HCT116 (cell line): ENCODE data around the gene FHOD3. TPM values are rescaled to one million over a fixed set of nuclear protein-coding genes. Genes with fewer than 3 reads are reported as not detected.

Experiments
- ATAC-seq: fragments of 200-7000 bp; cut with Tn5 transposase; 2 replicates; pipeline ENCODE4 v1.9.1; 2020; ENCODE audit warnings: mild to moderate bottlenecking, moderate library complexity
- BruUV-seq: library from RNA; stranded (reverse); fragments of 400-500 nt; replicated peaks from 2 replicates; lab custom pipeline; 2021; lab: Mats Ljungman, UMichigan
- CTCF ChIA-PET: fragments of 300-600 bp; sonication (Branson Sonifier 250); formaldehyde crosslinking; loops from one replicate; lab custom pipeline; 2021; ENCODE audit warnings: antibody characterized with exemption; lab: Charles Lee
- POLR2A ChIA-PET: fragments of 300-600, 350-600 bp; sonication (Branson Sonifier 250); formaldehyde crosslinking; loops from one replicate; lab custom pipeline; 2021; ENCODE audit warnings: antibody characterized with exemption; lab: Charles Lee
- RAD21 ChIA-PET, 2 experiments: fragments of 300-600 bp; sonication (Branson Sonifier 250); formaldehyde crosslinking; loops; one replicate each; lab custom pipeline; 2023; ENCODE audit warnings: low total read pairs in 2 of 2; ENCODE audit not compliant: uncharacterized antibody in 2 of 2, unreplicated experiment in 2 of 2, low non-redundant PET in 1 of 2; lab: Charles Lee
- DNase-seq: peaks from one replicate; pipeline ENCODE4 v3.0.0-alpha.2; 2010; ENCODE audit warnings: low read depth, low spot score
- H2AFZ ChIP-seq: fragments of 200-600 bp; shearing (Covaris generic), sonication (generic); 2 replicates; pipeline ENCODE4 v1.6.1; 2017; ENCODE audit warnings: low read depth, mixed run types, mixed read lengths, antibody characterized with exemption, low read length; ENCODE audit not compliant: poor library complexity, severe bottlenecking
- H3K27ac ChIP-seq: 2 replicates; pipeline ENCODE4 v1.5.1; 2012; ENCODE audit warnings: low read depth, low read length
- H3K27me3 ChIP-seq: fragments of 200-600 bp; sonication (generic); 2 replicates; pipeline ENCODE4 v1.6.1; 2016; ENCODE audit warnings: mixed run types, low read length, mixed read lengths; ENCODE audit not compliant: insufficient read depth
- H3K36me3 ChIP-seq, 2 experiments: fragments of 200-500 bp in 1 of 2; fragments of 200-600 bp in 1 of 2; sonication (Bioruptor generic) in 1 of 2; sonication (generic) in 1 of 2; 2 replicates each; pipeline versions ENCODE4 v1.5.1 to v1.6.1; 2014 to 2016; ENCODE audit warnings: low read length in 2 of 2, inconsistent platforms in 1 of 2, mixed read lengths in 1 of 2, mixed run types in 1 of 2; ENCODE audit not compliant: insufficient read depth in 2 of 2, control insufficient read depth in 1 of 2
- H3K4me1 ChIP-seq, 2 experiments: fragments of 200-600 bp in 1 of 2; sonication (generic) in 1 of 2; 2 replicates each; pipeline versions ENCODE4 v1.5.1 to v1.6.1; 2012 to 2017; ENCODE audit warnings: low read length in 2 of 2, inconsistent platforms in 1 of 2, mild to moderate bottlenecking in 1 of 2, mixed read lengths in 1 of 2, mixed run types in 1 of 2, moderate library complexity in 1 of 2; ENCODE audit not compliant: insufficient read depth in 2 of 2, control insufficient read depth in 1 of 2
- H3K4me2 ChIP-seq: fragments of 200-600 bp; sonication (generic); 2 replicates; pipeline ENCODE4 v1.6.1; 2017; ENCODE audit warnings: mixed run types, low read length, mixed read lengths
- H3K4me3 ChIP-seq, 2 experiments: fragments of 200-600 bp in 1 of 2; sonication (generic) in 1 of 2; replicated peaks in 1 of 2; 2 replicates each; pipeline ENCODE4 v1.5.1; 2011 to 2016; ENCODE audit warnings: low read length in 2 of 2, control low read depth in 1 of 2, low read depth in 1 of 2, mild to moderate bottlenecking in 1 of 2, mixed read lengths in 1 of 2, mixed run types in 1 of 2
- H3K79me2 ChIP-seq: fragments of 200-600 bp; sonication (generic); 2 replicates; pipeline ENCODE4 v1.6.1; 2017; ENCODE audit warnings: mild to moderate bottlenecking, mixed run types, low read length, moderate library complexity, mixed read lengths; ENCODE audit not compliant: insufficient read depth
- H3K9ac ChIP-seq: fragments of 200-600 bp; sonication (generic); 2 replicates; pipeline ENCODE4 v1.6.1; 2016; ENCODE audit warnings: low read length, mixed read lengths
- H3K9me2 ChIP-seq: fragments of 200-600 bp; sonication (generic), shearing (Covaris generic); 2 replicates; pipeline ENCODE4 v1.6.1; 2017; ENCODE audit warnings: mixed run types, mild to moderate bottlenecking, moderate library complexity; ENCODE audit not compliant: insufficient read depth
- H3K9me3 ChIP-seq, 2 experiments: fragments of 200-500 bp in 1 of 2; fragments of 200-600 bp in 1 of 2; sonication (Bioruptor generic) in 1 of 2; sonication (generic) in 1 of 2; 2 replicates each; pipeline ENCODE4 v1.6.1; 2014 to 2017; ENCODE audit warnings: low read length in 2 of 2, mixed read lengths in 2 of 2, inconsistent platforms in 1 of 2, low read depth in 1 of 2, mild to moderate bottlenecking in 1 of 2, mixed run types in 1 of 2, moderate library complexity in 1 of 2; ENCODE audit not compliant: control insufficient read depth in 1 of 2, insufficient read depth in 1 of 2
- H4K20me1 ChIP-seq: fragments of 200-600 bp; sonication (generic), shearing (Covaris generic); 2 replicates; pipeline ENCODE4 v1.6.1; 2017; ENCODE audit warnings: mixed run types, mild to moderate bottlenecking, moderate library complexity; ENCODE audit not compliant: insufficient read depth
- ATF3 ChIP-seq: IDR thresholded peaks from 2 replicates; pipeline ENCODE4 v1.6.1; 2012
- CBX3 ChIP-seq: IDR thresholded peaks from 2 replicates; pipeline ENCODE4 v1.6.1; 2012; ENCODE audit warnings: low read depth
- CTCF ChIP-seq, 3 experiments: fragments of 200-600 bp in 1 of 3; sonication (generic) in 1 of 3; IDR thresholded peaks in 2 of 3; conservative IDR thresholded peaks in 1 of 3; 2 replicates each; pipeline ENCODE4 v1.5.1; 2012 to 2017; ENCODE audit warnings: low read depth in 2 of 3, low read length in 2 of 3, antibody characterized with exemption in 1 of 3, borderline replicate concordance in 1 of 3, control low read depth in 1 of 3, mild to moderate bottlenecking in 1 of 3, mixed read lengths in 1 of 3, mixed run types in 1 of 3, moderate library complexity in 1 of 3; ENCODE audit not compliant: insufficient read depth in 1 of 3
- EGR1 ChIP-seq: IDR thresholded peaks from 2 replicates; pipeline ENCODE4 v1.6.1; 2012; ENCODE audit warnings: low read depth
- EZH2phosphoT487 ChIP-seq: fragments of 200-600 bp; IDR thresholded peaks from 2 replicates; pipeline ENCODE4 v1.6.1; 2018; ENCODE audit warnings: antibody characterized with exemption, borderline replicate concordance
- FOSL1 ChIP-seq: IDR thresholded peaks from 2 replicates; pipeline ENCODE4 v1.6.1; 2012; ENCODE audit warnings: low read depth
- JUND ChIP-seq: IDR thresholded peaks from 2 replicates; pipeline ENCODE4 v1.6.1; 2012
- MAX ChIP-seq: IDR thresholded peaks from 2 replicates; pipeline ENCODE4 v1.6.1; 2012
- POLR2A ChIP-seq: IDR thresholded peaks from 2 replicates; pipeline ENCODE4 v1.7.0; 2011; ENCODE audit warnings: borderline replicate concordance; ENCODE audit not compliant: insufficient read depth, insufficient read length; ENCODE audit errors: extremely low read depth
- POLR2AphosphoS5 ChIP-seq: IDR thresholded peaks from 2 replicates; pipeline ENCODE4 v1.6.1; 2011; ENCODE audit warnings: mild to moderate bottlenecking, low read depth, low read length, moderate library complexity
- SIN3A ChIP-seq: IDR thresholded peaks from 2 replicates; pipeline ENCODE4 v1.6.1; 2012; ENCODE audit warnings: low read depth
- SP1 ChIP-seq: IDR thresholded peaks from 2 replicates; pipeline ENCODE4 v1.6.1; 2012; ENCODE audit warnings: low read depth
- SRF ChIP-seq: IDR thresholded peaks from 2 replicates; pipeline ENCODE4 v1.6.1; 2012; ENCODE audit warnings: low read depth
- TCF7L2 ChIP-seq: IDR thresholded peaks from 2 replicates; pipeline ENCODE4 v1.7.0; 2011; ENCODE audit warnings: borderline replicate concordance, inconsistent platforms; ENCODE audit not compliant: insufficient read depth, insufficient read length; ENCODE audit errors: extremely low read depth
- YY1 ChIP-seq: IDR thresholded peaks from 2 replicates; pipeline ENCODE4 v1.6.1; 2011; ENCODE audit warnings: low read length, low read depth, moderate library complexity, mild to moderate bottlenecking; ENCODE audit not compliant: insufficient replicate concordance; ENCODE audit errors: extremely low read depth
- ZBTB33 ChIP-seq: IDR thresholded peaks from 2 replicates; pipeline ENCODE4 v1.6.1; 2011; ENCODE audit warnings: mild to moderate bottlenecking, low read length, moderate library complexity; ENCODE audit not compliant: insufficient replicate concordance; ENCODE audit errors: extremely low read depth
- ZFX ChIP-seq: fragments of 450-650 bp; IDR thresholded peaks from 2 replicates; pipeline ENCODE4 v1.6.1; 2017
- intact Hi-C: fragments of 100-400 bp; cut with micrococcal nuclease; formaldehyde crosslinking; loops from 2 replicates; pipeline ENCODE4 v1.10.0; 2022
- total RNA-seq: library from RNA; stranded (reverse); gene quantifications from one replicate; pipeline ENCODE4 v1.2.1, GENCODE V29; 2021; ENCODE audit not compliant: unreplicated experiment

FHOD3 gene
- total RNA-seq, 1 experiment from 2014 or later = 4.0 TPM

GRCh38 chr18:36771245-36771644, 473.7 kb downstream of the FHOD3 start:
- Histone ChIP-seq H3K4me2 (no peak overlapping the region), H3K9ac (no peak overlapping the region), H3K4me1 (no peaks in the 10 kb centered on the region)
- POLR2A ChIA-PET = no interaction called here
- no peak for DNase-seq
- no peak for TF ChIP-seq FOSL1
- no peak for TF ChIP-seq JUND
- no peak for TF ChIP-seq CTCF (IDR thresholded peaks at IDR 0.05 in 2 of 3, conservative IDR thresholded peaks at IDR 0.05 in 1 of 3; ENCODE audit: borderline replicate concordance in 1 of 3, insufficient read depth in 1 of 3, low read depth in 2 of 3, low read length in 2 of 3)
- TF ChIP-seq EZH2phosphoT487 = no peak
- no peak for TF ChIP-seq POLR2A
- no peak for TF ChIP-seq SP1
- TF ChIP-seq ATF3 = no peak
- TF ChIP-seq SRF = no peak
- TF ChIP-seq TCF7L2 = no peak
- no peak for TF ChIP-seq ZFX
- no peak for TF ChIP-seq MAX
- no peak for TF ChIP-seq EGR1
- no peak for TF ChIP-seq POLR2AphosphoS5
- no peak for TF ChIP-seq SIN3A
- no peak for TF ChIP-seq CBX3
- no peak for TF ChIP-seq ZBTB33
- no peak for TF ChIP-seq YY1
- TF ChIP-seq, all 23 proteins: peak for 0
- Histone ChIP-seq H2AFZ (no peak overlapping the region), H4K20me1 (no peaks in the 10 kb centered on the region), H3K9me3 (no peaks in the 10 kb centered on the region), H3K36me3 (no peaks in the 10 kb centered on the region), H3K79me2 (no peaks in the 10 kb centered on the region), H3K27me3 (no peaks in the 10 kb centered on the region), H3K27ac (no peak overlapping the region), H3K4me3 (no peak overlapping the region), H3K9me2 (no peaks in the 10 kb centered on the region)
- intact Hi-C loops = no loop called here
- ATAC-seq = no peak
- ChIA-PET CTCF (no interaction called here), RAD21 (no interaction called here)
- no TSS peak for BruUV-seq
